Fibroblast of lung (primary cell): ENCODE data around the gene ACD. TPM values are rescaled to one million over a fixed set of nuclear protein-coding genes. Genes with fewer than 3 reads are reported as not detected.

Source experiments
- DNase-seq, 2 donors: peaks; one replicate each; pipeline versions ENCODE4 v3.0.0 to v3.0.0-alpha.2; 2010; ENCODE audit warnings: low read depth in 2 of 2
- H2AFZ ChIP-seq: 2 replicates; pipeline ENCODE4 v1.5.1; 2012; ENCODE audit warnings: low read length, control low read depth, inconsistent platforms
- H3K27ac ChIP-seq: 2 replicates; pipeline ENCODE4 v1.5.1; 2011; ENCODE audit warnings: low read length, control low read depth; ENCODE audit not compliant: insufficient read depth
- H3K27me3 ChIP-seq: 2 replicates; pipeline ENCODE4 v1.5.1; 2011; ENCODE audit warnings: mild to moderate bottlenecking, low read length; ENCODE audit not compliant: control insufficient read depth, insufficient read depth
- H3K36me3 ChIP-seq: 2 replicates; pipeline ENCODE4 v1.5.1; 2011; ENCODE audit warnings: low read length; ENCODE audit not compliant: control insufficient read depth, insufficient read depth
- H3K4me1 ChIP-seq: 2 replicates; pipeline ENCODE4 v1.5.1; 2011; ENCODE audit warnings: low read length; ENCODE audit not compliant: control insufficient read depth, insufficient read depth; ENCODE audit errors: extremely low read depth
- H3K4me2 ChIP-seq: 2 replicates; pipeline ENCODE4 v1.5.1; 2011; ENCODE audit warnings: low read length, control low read depth; ENCODE audit not compliant: insufficient read depth; ENCODE audit errors: extremely low read depth
- H3K4me3 ChIP-seq, 4 experiments: fragments of 200-600 bp in 1 of 4; sonication (generic) in 1 of 4; replicated peaks in 1 of 4; 2 replicates each; pipeline ENCODE4 v1.5.1; 2011 to 2016; ENCODE audit warnings: low read length in 4 of 4, low read depth in 3 of 4, mild to moderate bottlenecking in 3 of 4, control low read depth in 2 of 4, inconsistent platforms in 1 of 4, mixed read lengths in 1 of 4; ENCODE audit not compliant: insufficient read depth in 1 of 4; ENCODE audit errors: control extremely low read depth in 1 of 4
- H3K79me2 ChIP-seq: 2 replicates; pipeline ENCODE4 v1.5.1; 2012; ENCODE audit warnings: mild to moderate bottlenecking, low read length, inconsistent platforms; ENCODE audit not compliant: control insufficient read depth, insufficient read depth
- H3K9ac ChIP-seq: 2 replicates; pipeline ENCODE4 v1.5.1; 2011; ENCODE audit warnings: mild to moderate bottlenecking, low read length, control low read depth; ENCODE audit not compliant: insufficient read depth
- H3K9me3 ChIP-seq: 2 replicates; pipeline ENCODE4 v1.5.1; 2012; ENCODE audit warnings: low read depth, low read length; ENCODE audit not compliant: control insufficient read depth, insufficient read depth
- H4K20me1 ChIP-seq: 2 replicates; pipeline ENCODE4 v1.5.1; 2011; ENCODE audit warnings: low read length; ENCODE audit not compliant: control insufficient read depth, insufficient read depth; ENCODE audit errors: extremely low read depth
- CTCF ChIP-seq, 2 donors: IDR thresholded peaks in 1 of 2; conservative IDR thresholded peaks in 1 of 2; 1 replicate in 1 of 2; 2 replicates in 1 of 2; pipeline ENCODE4 v1.5.1; 2011 to 2012; ENCODE audit warnings: low read length in 2 of 2, control low read depth in 1 of 2, inconsistent platforms in 1 of 2, low read depth in 1 of 2, mild to moderate bottlenecking in 1 of 2
- EZH2 ChIP-seq: IDR thresholded peaks from 2 replicates; pipeline ENCODE4 v1.5.1; 2012; ENCODE audit warnings: low read length, control low read depth, mild to moderate bottlenecking; ENCODE audit errors: missing control alignments
- polyA plus RNA-seq, 2 donors: library from polyadenylated mRNA; depleted of rRNA in 1 of 2; stranded (reverse) in 1 of 2; unstranded in 1 of 2; fragments of >200 nt; gene quantifications; 2 replicates each; pipeline ENCODE4 v1.2.1, GENCODE V29; 2011 to 2012; ENCODE audit warnings: missing spikeins in 1 of 2
- total RNA-seq: library from RNA; depleted of rRNA; stranded (reverse); fragments of >200 nt; gene quantifications from 2 replicates; pipeline ENCODE4 v1.2.1, GENCODE V29; 2014

The ACD gene
- total and polyA plus RNA-seq, 2 donors (not counting 1 experiment from before 2014, with no cell fraction given) = 7.9 to 9.2 TPM

GRCh38 chr16:67674851-67675578, 15.0 kb upstream of the ACD start:
- H3K9ac ChIP-seq = no peak overlapping the region
- peaks cover 4% of the 10 kb centered on the region for H3K4me1 ChIP-seq
- no peak overlapping the region for H3K27ac ChIP-seq
- H4K20me1 ChIP-seq = no peaks in the 10 kb centered on the region
- H3K79me2 ChIP-seq = no peaks in the 10 kb centered on the region
- no peak overlapping the region for H2AFZ ChIP-seq
- no peaks in the 10 kb centered on the region for H3K27me3 ChIP-seq
- DNase-seq = no peak
- H3K36me3 ChIP-seq = peaks cover 2% of the 10 kb centered on the region
- H3K9me3 ChIP-seq = no peaks in the 10 kb centered on the region
- no peak overlapping the region for H3K4me3 ChIP-seq
- TF ChIP-seq EZH2 (no peak), CTCF (conservative IDR thresholded peaks at IDR 0.05 in 1 of 2, IDR thresholded peaks at IDR 0.05 in 1 of 2; ENCODE audit: low read depth in 1 of 2, low read length in 2 of 2) (no peak)
- no peak overlapping the region for H3K4me2 ChIP-seq

- no peak for TF ChIP-seq CTCF (conservative IDR thresholded peaks at IDR 0.05 in 1 of 2, IDR thresholded peaks at IDR 0.05 in 1 of 2; ENCODE audit: low read depth in 1 of 2, low read length in 2 of 2)
- TF ChIP-seq EZH2 = no peak
- peaks cover 2% of the 10 kb centered on the region for H3K36me3 ChIP-seq
- no peak overlapping the region for H3K9ac ChIP-seq
- no peaks in the 10 kb centered on the region for H3K27me3 ChIP-seq
- H3K9me3 ChIP-seq = no peaks in the 10 kb centered on the region
- no peaks in the 10 kb centered on the region for H3K79me2 ChIP-seq
- no peak overlapping the region for H2AFZ ChIP-seq
- no peak overlapping the region for H3K4me2 ChIP-seq
- H3K4me1 ChIP-seq = peaks cover 4% of the 10 kb centered on the region
- peak in 1 of 2 donors; percentile 30 for DNase-seq
- no peaks in the 10 kb centered on the region for H4K20me1 ChIP-seq
- H3K27ac ChIP-seq = no peak overlapping the region
- no peak overlapping the region for H3K4me3 ChIP-seq
Measured at GRCh38 chr16:67673712-67674580, 13.9 kb upstream of the ACD start.
